Left renal cortex interstitium (tissue), 4 donors: ENCODE measurements around the gene CEP85L. TPM values are rescaled to one million over a fixed set of nuclear protein-coding genes. Genes with fewer than 3 reads are reported as not detected.
A peak's percentile ranks its signal among the peaks of the same experiment; 100 is the strongest.

ENCODE experiments used
- DNase-seq, 4 donors: peaks; one replicate each; pipeline ENCODE4 v3.0.0-alpha.2; 2013; ENCODE audit warnings: low read depth in 4 of 4, low spot score in 2 of 4, missing footprints in 1 of 4
- polyA plus RNA-seq, 4 donors: library from polyadenylated mRNA; unstranded; fragments of 120-200 nt; gene quantifications; one replicate each; pipeline ENCODE4 v1.2.1, GENCODE V29; 2013; ENCODE audit not compliant: insufficient read length in 4 of 4

The CEP85L gene
- polyA plus RNA-seq = 1 to 10 TPM; 6.5 to 8.6 (median 7.7) TPM

DNA sequence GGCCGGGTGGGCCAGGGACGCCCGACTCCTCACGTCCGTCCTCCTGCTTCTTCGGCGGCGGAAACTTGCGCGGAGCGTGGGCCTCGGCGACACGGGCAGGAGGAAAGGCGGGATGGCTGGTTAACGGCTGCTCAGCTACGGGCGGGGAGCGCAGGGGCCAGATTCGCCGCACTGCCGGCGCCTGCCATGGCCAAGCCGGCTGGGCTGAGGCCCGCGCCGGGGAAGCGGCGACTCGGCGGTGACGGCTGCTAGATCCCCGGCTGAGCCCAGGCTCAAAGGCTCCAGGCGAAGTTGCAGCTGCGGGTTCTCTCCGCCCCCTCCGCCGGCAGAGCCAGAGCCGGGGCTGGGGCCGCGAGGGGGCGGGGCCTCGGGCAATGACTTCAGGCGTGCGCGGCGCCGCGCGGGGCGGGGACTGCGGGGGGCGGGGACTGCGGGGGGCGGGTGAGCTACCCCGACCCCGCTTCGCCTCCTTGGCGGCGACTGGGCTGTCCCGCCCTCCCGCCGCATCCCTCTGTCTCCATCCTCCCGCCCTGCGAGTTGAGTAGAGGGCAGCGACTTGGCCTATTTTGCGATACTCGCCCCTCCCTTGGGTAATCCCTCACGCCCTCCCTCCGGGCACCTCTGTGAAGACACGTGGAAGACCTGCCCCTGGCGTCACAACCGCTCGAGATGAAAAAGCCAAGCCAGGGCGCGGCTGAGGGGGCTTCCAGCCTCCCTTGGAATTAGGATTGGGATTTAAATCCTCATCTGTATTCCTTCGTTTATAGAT lies at the start of gene CEP85L:
TSS of gene CEP85L (minus strand) at position 310 of the 769 bp plus-strand sequence. CDS start 322 bp downstream, outside the sequence.
- DNase-seq = peak in 3 of 4 donors; percentile 74 to 85 (median 79)

- DNase-seq = no peak
These were observed 49.1 kb upstream of the CEP85L start for GRCh38 chr6:118700531-118700930.

GRCh38 chr6:118697554-118697953 lies 46.2 kb upstream of the CEP85L start:
- DNase-seq = no peak

DNA sequence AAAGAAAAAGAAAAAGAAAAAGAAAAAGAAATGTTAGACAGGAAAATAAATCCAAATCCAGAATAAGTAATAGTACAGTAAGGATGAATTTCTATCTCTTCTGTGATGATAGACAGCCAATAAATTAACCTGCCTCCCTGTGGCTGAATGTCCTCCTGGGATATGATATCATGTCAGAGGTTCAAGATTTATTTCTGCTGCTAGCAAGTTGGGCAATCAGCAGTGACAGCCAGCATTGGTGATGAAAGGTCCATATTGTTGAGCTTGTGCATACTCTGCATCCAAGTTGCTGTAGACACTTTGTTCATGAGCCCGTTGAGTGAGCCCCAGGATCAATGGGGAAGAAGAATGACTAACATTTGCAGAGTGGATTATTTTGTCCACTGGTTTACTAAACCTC lies 44.9 kb upstream of the CEP85L start:
- DNase-seq = no peak

DNA sequence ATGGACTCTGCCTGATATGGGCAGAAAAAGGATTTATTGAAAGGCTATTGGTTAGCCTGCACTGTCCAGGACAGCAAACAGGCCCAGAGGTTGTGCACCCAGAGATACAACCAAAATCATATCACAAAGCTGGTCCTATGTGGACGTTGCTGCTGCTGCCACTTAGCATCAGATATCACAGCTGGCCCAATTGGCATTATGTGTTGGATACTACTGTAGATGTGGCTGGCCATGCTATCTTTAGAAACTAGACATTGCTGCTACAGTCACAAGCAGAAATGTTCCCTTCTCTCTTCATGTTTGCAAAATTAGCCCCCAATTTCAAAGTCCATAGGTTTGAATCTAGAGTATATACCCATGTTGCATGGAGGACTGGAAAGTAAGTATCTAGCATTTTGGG lies 42.2 kb upstream of the CEP85L start:
- no peak for DNase-seq

- no peak for DNase-seq
These were observed 34.5 kb upstream of the CEP85L start for GRCh38 chr6:118685823-118686449.

- DNase-seq = no peak
These were observed 32.8 kb upstream of the CEP85L start for GRCh38 chr6:118683881-118684872.

- no peak for DNase-seq
These were observed 29.2 kb upstream of the CEP85L start for GRCh38 chr6:118680452-118681095.

- DNase-seq = no peak
These were observed 28.0 kb upstream of the CEP85L start for GRCh38 chr6:118679327-118679901.

GRCh38 chr6:118678866-118679265 lies 27.5 kb upstream of the CEP85L start:
- no peak for DNase-seq

GRCh38 chr6:118677193-118677592 lies 25.8 kb upstream of the CEP85L start:
- no peak for DNase-seq

DNA sequence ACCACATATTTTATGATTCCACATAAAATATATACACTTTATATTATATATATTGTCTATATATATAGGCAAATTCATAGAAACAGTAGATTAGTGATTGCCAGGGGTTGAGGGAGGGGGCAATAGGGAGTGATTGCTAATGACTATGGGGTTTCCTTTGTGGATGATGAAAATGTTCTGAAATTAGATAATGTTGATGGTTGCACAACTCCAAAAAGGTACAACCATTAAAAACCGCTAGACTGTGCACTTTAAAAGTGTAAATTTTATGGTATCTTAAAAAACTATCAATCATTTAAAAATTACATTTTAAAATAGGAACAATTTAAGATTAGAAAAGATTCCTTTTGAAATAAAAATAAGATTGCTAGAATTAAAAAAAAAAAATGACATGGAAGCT lies 23.8 kb upstream of the CEP85L start:
- DNase-seq = no peak

DNA sequence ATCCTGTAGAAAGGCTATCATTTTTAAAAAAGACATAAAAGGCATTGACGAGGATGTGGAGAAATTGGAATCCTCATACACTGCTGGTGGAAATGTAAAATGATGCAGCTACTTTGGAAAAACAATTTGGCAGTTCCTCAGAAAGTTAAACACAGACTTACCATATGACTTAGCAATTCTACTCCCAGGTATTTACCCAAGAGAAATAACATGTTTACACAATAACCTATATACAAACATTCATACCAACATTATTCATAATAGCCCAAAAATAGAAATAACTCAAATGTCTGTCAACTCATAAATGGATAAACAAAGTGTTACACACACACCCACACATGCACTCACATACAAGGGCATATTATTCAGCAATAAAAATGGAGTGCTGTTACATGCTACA lies 23.4 kb upstream of the CEP85L start:
- DNase-seq = no peak

DNA sequence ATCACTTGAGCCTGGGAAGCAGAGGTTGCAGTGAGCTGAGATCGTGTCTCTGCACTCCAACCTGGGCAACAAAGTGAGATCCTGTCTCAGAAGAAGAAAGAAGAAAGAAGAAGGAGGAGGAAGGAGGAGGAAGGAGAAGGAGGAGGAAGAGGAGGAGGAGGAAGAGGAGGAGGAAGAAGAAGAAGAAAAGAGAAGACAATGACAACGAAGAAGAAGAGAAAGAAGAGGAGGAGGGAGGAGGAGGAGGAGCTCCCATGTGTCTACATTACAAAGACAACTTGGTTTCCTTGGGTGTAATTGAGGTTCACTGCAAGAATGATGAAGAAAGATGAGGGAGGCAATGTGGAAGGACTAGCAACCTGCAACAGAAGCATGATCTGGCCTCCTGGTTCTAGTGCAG lies 21.3 kb upstream of the CEP85L start:
- no peak for DNase-seq

DNA sequence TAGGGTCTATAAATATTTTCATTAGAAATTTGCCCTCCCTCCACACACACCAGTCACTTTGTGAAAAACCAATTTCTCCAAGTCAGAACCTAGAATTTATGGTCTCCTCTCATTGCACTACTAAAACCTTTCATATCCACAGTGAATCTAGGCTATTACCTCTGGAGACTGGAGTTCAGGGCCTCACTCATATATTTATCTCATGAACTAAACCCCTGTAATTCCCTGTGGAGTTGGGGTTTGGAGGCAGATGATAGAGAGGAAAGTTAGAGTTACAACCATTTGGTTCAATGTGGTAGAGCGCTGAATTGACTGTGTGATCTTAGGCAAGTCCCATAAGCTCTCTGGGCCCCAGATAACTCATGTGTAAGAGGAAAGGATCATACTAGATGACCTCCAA lies 18.2 kb upstream of the CEP85L start:
- no peak for DNase-seq

DNA sequence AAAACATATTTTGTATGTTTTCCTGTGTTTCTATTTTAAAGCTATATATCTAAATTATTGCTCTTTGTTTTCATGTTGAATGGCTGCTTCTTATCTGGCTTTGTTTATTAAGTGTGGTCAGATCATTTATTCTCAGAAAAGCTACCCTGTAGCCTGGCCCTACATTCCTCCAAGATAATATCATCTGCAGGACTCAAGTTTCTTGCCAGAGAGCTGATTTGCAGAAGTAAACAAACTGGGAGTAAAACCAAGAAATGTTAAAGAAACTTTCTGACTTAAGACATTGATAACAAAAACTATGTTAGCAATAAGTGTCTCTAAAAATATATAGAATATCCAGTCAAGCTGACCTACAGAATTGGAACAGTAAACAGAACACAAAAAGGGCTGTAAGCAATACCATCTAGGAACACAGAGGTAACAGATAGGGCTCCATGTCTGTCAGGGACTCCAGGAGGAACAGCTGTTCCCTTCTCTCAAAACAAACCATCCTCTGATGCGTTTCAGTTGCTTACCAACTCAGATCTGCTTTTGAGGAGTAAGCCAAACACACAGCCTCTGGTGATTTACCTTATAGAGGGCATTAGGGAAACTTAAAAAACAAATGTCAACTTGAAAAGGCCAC lies 17.5 kb upstream of the CEP85L start:
- DNase-seq = no peak

DNA sequence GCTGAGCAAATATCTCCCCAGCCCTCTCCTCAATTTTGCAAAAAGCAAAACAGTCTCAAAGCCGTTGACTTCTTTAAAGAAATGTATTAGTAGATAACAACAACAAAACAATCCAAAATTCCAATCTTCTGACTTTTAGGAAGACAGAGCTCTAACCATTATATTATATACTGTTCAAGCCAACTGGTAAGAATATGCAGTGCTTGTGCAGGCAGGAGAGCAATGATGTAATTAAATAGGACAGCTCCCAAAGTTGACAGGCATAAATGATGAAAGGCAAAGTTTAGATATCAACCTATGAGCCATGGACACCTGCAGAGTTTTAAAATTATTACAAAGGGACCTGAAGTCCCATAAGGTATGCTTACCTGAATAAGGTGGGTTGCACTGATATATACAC lies 16.6 kb upstream of the CEP85L start:
- no peak for DNase-seq

- DNase-seq = no peak
These were observed 13.6 kb upstream of the CEP85L start for GRCh38 chr6:118665011-118665410.
